ENCODE measurements around the gene CALU.

Gene CALU

DNA sequence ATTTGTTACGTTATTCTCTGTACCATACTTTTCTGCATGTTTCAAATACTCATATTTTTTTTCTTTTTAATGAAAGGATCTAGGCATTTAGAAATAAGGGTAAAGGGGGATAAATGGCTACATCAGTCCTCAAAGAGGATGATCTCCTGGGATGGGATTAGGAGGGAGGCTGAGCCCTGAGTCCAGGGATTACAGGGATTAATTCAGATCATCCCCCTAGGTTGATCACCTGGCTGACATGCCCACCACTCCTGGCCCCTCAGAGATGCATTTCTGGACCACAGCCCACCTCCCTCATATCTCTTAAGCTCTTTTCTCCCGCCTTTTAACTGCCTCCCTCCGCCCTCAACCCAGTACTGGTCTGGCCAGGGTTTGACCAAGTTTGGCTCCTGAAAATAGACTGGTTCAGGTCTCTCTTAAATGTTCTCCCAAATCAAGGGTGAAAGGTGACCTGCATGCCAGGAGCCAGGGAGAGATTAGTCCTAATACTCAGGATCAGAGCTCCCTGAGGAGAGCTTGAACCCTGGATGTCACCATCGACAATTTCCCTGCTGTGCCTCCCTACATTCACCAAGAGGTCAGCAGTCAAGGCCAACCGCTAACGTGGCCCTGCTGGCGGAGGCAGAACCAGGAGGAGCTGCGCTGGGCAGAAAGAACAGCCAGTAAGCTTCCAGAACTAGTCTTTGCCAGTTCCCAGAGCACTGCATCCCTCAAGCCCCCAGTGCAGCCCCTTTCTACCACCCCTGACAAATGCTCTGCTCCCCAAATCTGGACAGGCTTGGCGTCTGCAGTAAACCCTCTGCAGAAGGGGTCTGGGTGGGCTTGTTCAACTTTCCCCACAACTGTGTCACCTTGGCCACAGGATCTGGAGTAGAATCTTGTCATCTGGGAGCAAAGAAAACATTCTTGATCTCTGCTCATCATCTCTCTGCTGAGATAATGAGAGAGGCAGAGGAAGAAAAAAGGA, 49.6 kb downstream of the CALU start:
- no peak for DNase-seq

- no peak for DNase-seq
Measured at GRCh38 chr7:128790315-128791041, 51.3 kb downstream of the CALU start.

- peak; percentile 69 for DNase-seq
Measured at GRCh38 chr7:128791121-128791971, 52.2 kb downstream of the CALU start, which contains the start of gene CCDC136. TSS of gene CCDC136 (plus strand) at chr7:128791968. CDS start at chr7:128792412, 444 bp downstream.

DNA sequence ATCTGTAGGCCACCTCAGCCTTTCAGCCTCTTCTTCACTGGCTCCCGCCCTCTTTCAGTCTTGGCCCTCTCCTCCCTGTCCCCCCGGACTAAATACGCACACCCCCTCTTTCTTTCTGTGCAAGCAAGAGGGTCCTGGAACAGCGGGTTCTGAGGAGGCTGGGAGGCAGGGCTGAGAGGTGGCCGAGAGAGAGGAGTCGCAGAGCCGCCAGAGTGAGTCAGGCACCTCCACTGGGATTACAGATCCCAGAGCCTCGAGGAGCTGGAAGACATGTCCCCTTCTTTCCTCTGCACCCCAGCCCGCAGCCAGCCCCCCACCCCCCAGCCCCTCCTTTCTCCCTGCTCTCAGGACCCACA, 52.8 kb downstream of the CALU start:
- DNase-seq: no peak

- DNase-seq: no peak
Measured at GRCh38 chr7:128792471-128793180, 53.5 kb downstream of the CALU start.

DNA sequence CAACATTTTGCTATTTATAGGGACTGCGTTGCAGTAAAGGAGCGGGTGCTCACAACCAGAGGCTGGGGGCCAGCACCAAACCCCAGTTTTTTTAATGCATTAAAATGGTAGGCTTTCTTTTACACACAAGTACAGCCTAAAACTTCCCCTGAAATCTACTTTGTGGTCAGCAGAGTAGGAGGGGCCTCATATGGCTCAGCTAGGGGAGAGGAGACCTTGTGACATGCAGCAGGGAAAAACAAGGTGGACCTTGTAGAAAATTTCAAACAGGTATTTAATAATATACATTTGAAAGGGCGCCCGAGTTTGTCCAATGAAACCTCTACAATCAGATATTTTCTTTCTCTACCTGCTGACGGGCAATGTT, 54.0 kb downstream of the CALU start:
- no peak for DNase-seq

- no peak for DNase-seq
Measured at GRCh38 chr7:128794020-128794419, 54.9 kb downstream of the CALU start.

GRCh38 chr7:128794436-128794835, 55.3 kb downstream of the CALU start:
- DNase-seq: no peak

DNA sequence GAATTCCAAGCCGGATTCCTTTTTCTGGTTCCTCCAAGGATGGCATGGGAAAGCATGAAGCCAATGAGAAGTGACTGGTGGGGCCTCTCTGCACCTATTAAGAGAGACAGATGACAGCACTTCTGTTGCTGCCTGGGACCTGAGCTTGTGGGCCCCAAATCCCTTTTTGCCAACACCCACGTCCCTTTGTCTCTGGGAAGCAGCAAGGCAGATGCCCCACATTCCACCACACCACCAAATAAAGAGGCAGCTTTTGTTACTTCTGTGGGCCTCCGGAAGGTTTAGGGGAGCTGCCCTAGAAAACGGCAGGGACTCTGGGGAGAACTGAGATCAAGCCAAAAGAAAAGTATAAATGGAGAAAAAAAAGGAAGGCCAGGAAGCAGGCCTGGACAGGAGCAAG, 56.0 kb downstream of the CALU start:
- DNase-seq: no peak

DNA sequence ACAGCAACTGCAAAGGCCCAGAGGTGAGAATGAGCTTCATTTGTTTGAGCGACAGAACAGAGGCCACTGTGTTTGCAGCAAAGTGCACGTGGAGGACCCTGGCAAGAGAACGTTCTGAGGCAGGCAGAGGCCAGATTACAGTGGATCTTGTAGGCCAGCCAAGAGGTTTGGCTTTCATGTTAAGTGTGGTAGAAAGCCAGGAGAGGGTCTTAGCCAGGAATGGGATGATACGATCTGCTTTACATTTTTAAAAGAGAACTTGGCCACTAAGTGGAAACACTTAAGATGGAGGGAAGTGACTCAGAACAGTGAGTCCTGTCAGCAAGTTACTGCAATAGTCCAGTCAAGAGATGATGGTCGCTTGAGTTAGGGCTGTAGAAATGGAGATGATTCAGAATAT, 57.2 kb downstream of the CALU start:
- peak; percentile 50 for DNase-seq

DNA sequence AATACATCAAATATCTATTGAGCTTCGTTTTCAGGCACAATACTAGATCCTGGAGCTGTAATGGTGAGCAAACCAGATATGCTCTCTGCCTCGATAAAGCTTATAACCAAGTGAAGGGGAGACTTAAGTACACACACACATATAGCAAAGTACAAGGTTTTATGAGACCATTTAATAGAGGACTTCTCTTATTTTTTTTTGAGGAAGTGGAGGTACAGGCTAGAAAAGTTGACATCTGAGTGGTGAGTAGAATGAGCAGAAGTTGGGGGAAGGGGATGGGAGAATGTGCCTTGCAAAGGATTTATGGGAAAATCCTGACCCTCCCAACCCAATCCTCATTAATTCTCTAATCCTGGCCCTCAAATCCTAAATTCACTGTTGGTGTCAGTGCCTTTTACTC, 60.3 kb downstream of the CALU start:
- DNase-seq: no peak

- DNase-seq: no peak
Measured at GRCh38 chr7:128800567-128800966, 61.4 kb downstream of the CALU start.

DNA sequence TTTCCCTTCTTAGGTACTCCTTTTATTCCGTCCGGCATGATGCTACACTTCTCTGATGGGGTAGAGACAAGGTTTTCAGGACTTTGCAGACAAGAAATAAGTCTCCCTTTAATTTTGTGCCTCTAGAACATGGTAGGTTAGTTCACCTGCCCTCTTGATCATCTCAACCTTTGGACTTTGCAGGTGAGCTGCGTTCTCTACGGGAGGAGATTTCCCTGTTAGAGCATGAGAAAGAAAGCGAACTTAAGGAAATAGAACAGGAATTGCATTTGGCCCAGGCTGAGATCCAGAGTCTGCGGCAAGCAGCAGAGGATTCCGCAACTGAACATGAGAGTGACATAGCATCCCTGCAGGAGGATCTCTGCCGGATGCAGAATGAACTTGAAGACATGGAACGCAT, 61.8 kb downstream of the CALU start:
- no peak for DNase-seq

DNA sequence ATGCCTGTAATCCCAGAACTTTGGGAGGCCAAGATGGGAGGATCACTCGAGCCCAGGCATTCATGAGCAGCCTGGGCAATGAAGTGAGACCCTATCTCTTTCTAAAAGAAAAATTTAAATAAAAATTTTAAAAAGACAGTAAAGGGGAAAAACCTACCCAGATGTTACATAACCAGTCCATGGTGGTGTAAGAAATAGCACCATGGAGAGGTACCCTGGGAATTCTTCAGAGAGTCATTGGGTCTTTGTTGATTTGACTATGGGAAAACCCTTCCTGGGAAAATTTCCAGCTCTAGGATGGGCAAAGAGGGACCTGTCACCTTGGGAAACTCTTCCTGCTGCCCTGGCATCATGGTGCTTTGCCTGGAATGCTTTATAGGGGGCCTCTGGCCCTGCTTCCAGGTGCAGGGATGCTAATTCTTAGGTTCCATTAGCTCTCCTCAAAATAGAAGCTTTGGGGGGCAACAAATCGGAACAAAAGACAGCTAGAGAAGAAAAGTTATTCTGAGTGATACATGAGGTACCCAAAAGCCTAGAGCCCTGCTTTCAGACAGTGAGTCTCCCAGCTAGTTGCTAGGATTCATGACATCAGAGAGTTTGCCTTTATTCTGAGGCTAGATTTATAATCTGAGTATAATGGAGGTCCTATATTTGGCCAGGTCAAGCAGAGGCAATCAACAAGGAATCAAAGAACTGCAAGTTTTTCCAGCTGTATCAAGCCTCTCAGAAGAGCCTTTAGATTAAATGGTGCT, 62.7 kb downstream of the CALU start:
- no peak for DNase-seq

DNA sequence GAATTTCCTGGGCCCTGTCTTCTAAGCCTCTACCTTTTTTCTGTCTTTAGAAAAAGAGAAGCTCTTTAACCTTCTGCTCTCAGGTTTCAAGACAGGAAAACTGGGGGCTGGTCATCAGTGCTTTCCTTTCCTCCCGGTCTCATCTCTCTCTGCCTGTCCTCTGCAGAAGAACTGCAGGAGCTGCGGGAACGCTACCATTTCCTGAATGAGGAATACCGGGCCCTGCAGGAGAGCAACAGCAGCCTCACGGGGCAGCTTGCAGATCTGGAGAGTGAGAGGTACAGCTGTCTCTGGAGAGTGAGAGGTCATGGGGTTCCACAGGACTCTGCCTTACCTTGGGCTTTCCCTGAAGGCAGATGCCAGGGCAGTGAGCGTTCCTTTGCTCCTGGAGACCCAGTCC, 65.3 kb downstream of the CALU start:
- DNase-seq: no peak

DNA sequence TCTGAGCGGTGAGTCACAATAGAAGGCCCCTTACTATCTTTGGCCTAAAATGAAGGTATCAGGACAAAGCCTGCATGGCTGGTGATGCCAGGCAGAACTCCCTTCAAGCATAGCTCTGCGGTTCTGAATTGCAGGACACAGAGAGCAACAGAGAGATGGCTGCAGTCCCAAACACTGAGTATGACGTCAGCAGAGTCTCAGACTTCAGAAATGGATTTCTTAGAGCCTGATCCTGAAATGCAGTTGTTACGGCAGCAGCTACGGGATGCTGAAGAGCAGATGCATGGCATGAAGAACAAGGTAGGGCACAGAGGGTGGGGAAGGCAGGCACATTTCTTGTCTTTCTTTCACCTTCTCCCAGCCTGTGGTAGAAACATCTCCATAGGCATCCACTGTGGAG, 66.1 kb downstream of the CALU start:
- DNase-seq: no peak

GRCh38 chr7:128807191-128807590, 68.0 kb downstream of the CALU start:
- DNase-seq: no peak

GRCh38 chr7:128809363-128809762, 70.2 kb downstream of the CALU start:
- DNase-seq: no peak

DNA sequence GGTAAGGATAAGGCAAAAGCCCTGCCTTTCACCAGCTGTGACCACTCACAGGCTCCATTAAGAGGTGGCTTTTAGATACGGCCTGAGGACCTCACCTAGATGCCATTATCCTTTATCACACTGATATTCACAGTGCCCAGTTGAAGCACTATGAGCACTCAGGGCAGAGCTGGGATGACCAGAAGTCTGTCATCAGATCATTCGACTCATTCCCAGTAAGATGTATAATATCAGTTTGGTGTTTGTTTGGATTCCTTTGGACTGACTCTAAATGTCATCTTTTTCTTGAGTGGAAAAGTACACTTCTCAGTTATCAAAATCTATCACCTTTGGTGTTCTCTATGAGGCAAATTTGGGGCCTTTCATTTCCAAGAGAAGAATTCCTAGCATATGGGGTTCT, 71.3 kb downstream of the CALU start:
- no peak for DNase-seq

GRCh38 chr7:128810997-128811396, 71.8 kb downstream of the CALU start:
- DNase-seq: no peak

DNA sequence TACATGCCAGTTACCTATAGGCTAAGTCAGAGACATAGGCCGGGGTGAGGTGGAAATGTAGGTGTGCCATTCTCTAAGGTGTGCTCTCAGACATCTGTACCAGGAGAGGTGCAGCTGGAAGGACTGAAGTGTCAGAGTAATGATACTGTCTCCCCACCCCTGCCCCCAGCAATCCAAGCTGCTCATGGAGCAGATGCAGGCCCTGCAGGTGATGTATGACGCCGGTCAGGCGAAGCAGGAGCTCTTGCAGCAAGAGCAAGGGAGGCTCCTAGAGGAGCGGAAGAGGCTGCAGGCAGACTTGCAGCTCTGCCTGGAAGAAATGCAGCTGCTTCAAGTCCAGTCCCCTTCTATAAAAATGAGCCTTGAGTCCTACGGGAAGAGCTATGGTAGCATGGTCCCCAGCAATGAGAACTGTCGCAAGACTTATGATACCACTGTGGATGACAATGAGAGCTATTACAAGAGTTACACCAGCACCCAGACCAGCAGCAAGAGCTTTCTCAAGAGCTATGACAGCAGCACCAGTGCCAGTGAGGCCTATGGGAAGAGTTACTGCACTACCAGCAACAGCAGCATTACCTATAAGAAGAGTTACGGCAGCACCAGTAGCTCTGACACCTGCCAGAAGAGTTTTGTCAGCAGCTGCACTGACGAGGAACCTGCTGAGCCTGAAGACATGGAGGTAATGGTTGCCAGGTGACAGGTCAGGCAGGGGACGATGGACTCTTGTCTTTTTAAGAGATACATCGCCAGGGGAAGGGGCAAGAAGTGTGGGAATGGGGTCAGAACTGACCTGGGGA, 72.7 kb downstream of the CALU start:
- DNase-seq: no peak

All from fibroblast of skin of back (primary cell).